Upper lobe of left lung (tissue), 6 donors: Measurements from ENCODE around the gene HLA-DRA. TPM values are rescaled to one million over a fixed set of nuclear protein-coding genes. Genes with fewer than 3 reads are reported as not detected.

ENCODE experiments used
- ATAC-seq, 2 donors: fragments of 200-7000 bp; cut with Tn5 transposase; one replicate each; pipeline ENCODE4 v1.9.1; 2022; ENCODE audit warnings: mild to moderate bottlenecking in 2 of 2, moderate library complexity in 2 of 2; ENCODE audit not compliant: low FRiP score in 2 of 2
- DNase-seq, 2 donors: peaks; one replicate each; pipeline ENCODE4 v3.0.0-alpha.2; 2019 to 2020
- H3K27ac ChIP-seq, 4 donors: fragments of 200-600 bp; sonication (generic); one replicate each; pipeline ENCODE4 v1.5.1; 2016 to 2019
- H3K27me3 ChIP-seq, 4 donors: fragments of 200-600 bp; sonication (generic); one replicate each; pipeline ENCODE4 v1.5.1; 2017 to 2019
- H3K36me3 ChIP-seq, 4 donors: fragments of 200-600 bp; sonication (generic); one replicate each; pipeline ENCODE4 v1.5.1; 2016 to 2019
- H3K4me1 ChIP-seq, 4 donors: fragments of 200-600 bp; sonication (generic); one replicate each; pipeline ENCODE4 v1.5.1; 2018 to 2019
- H3K4me3 ChIP-seq, 4 donors: fragments of 200-600 bp; sonication (generic); one replicate each; pipeline ENCODE4 v1.5.1; 2017 to 2019; ENCODE audit warnings: mild to moderate bottlenecking in 2 of 4, moderate library complexity in 1 of 4
- H3K9me3 ChIP-seq, 4 donors: fragments of 200-600 bp; sonication (generic); one replicate each; pipeline ENCODE4 v1.5.1; 2018 to 2019
- CTCF ChIP-seq, 6 experiments: fragments of 450-650 bp in 4 of 6; fragments of 200-600 bp in 2 of 6; sonication (generic) in 2 of 6; IDR thresholded peaks; one replicate each; pipeline ENCODE4 v1.5.1; 2016 to 2019; ENCODE audit warnings: antibody characterized with exemption in 6 of 6
- EP300 ChIP-seq, 4 donors: sonication (generic); formaldehyde crosslinking; IDR thresholded peaks; one replicate each; pipeline ENCODE4 v1.5.1; 2017; ENCODE audit warnings: antibody characterized with exemption in 4 of 4, control low read depth in 2 of 4
- POLR2A ChIP-seq, 4 donors: fragments of 450-650 bp; IDR thresholded peaks; one replicate each; pipeline ENCODE4 v1.5.1; 2016 to 2017; ENCODE audit warnings: antibody characterized with exemption in 4 of 4, mild to moderate bottlenecking in 2 of 4
- POLR2AphosphoS5 ChIP-seq, 2 donors: sonication (generic); formaldehyde crosslinking; IDR thresholded peaks; one replicate each; pipeline ENCODE4 v1.5.1; 2017; ENCODE audit warnings: antibody characterized with exemption in 2 of 2
- WGBS, 2 donors: methylation state at CpG; one replicate each; pipeline ENCODE4 v1.1.5; 2017 to 2018; 5-methylcytosine and 5-hydroxymethylcytosine counted together
- total RNA-seq, 6 donors: library from RNA; depleted of rRNA in 4 of 6; stranded (reverse); fragments of >200 nt in 4 of 6; gene quantifications; one replicate each; pipeline versions ENCODE4 v1.1.0 to v1.2.1, GENCODE V29; 2016 to 2021
- donor health status: DM: no; HTN: no; CAD: no; lungs with moderate emphysema.
- donor health status: DM: no; HTN: yes; CAD: no; lungs with severe emphysema.

The HLA-DRA gene
- total RNA-seq, 6 donors from 2014 or later: 202 to 2,231 (median 1,304) TPM

DNA sequence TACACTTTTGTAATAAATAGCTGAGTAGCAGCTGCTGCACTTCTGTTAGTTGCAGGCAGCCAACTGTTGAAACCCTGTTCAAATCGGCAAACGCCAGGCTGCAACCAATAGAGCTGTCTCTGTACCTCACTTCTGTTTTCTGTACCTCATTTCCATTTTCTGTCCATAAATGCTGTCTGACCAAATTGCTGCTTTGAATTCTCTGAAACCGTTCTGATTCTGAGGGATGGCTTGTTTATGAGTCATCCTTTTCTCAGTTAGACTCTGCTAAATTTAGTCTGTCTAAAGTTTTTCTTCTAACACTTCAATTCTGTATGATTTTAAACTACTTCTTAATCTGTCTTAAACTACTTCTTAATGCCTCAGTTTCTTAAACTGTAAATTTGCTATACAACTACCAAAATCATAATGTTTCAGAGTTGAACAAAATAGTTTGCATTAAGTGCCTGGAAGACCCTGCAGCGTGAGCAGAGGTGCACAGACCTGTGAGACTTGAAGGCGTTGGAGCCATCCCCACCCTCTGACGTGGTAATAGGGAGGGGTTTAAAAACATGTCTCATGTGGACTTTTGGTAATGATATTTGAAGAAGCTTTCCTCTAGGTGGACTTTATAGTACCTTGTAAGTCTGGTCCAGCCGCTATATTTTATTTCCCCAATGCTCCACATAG lies 42.3 kb upstream of the HLA-DRA start:
- Histone ChIP-seq H3K9me3 (no peaks in the 10 kb centered on the region), H3K36me3 (no peaks in the 10 kb centered on the region), H3K27ac (no peak overlapping the region), H3K4me1 (no peaks in the 10 kb centered on the region), H3K27me3 (no peaks in the 10 kb centered on the region), H3K4me3 (no peak overlapping the region)
- DNase-seq: no peak
- no peak for ATAC-seq
- WGBS, 2 donors: 72 to 77% methylated on average over 7 of the region's 7 CpGs
- TF ChIP-seq POLR2AphosphoS5 (IDR thresholded peaks at IDR 0.05) (no peak), EP300 (IDR thresholded peaks at IDR 0.05) (no peak), POLR2A (IDR thresholded peaks at IDR 0.05) (no peak), CTCF (IDR thresholded peaks at IDR 0.05) (no peak)

GRCh38 chr6:32401284-32401963 lies 38.3 kb upstream of the HLA-DRA start:
- Histone ChIP-seq H3K4me3 (no peak overlapping the region), H3K9me3 (no peaks in the 10 kb centered on the region), H3K27me3 (peaks cover 0 to 2% (median 0%) of the 10 kb centered on the region in 4 donors), H3K27ac (no peak overlapping the region), H3K4me1 (no peaks in the 10 kb centered on the region), H3K36me3 (no peaks in the 10 kb centered on the region)
- no peak for DNase-seq
- ATAC-seq: no peak
- TF ChIP-seq POLR2A (IDR thresholded peaks at IDR 0.05) (no peak), CTCF (IDR thresholded peaks at IDR 0.05) (no peak), POLR2AphosphoS5 (IDR thresholded peaks at IDR 0.05) (no peak), EP300 (IDR thresholded peaks at IDR 0.05) (no peak)
- 29 to 37% methylated on average over 4 of the region's 4 CpGs for WGBS, 2 donors

GRCh38 chr6:32402812-32403211 lies 36.9 kb upstream of the HLA-DRA start:
- no peak overlapping the region for H3K4me3 ChIP-seq
- DNase-seq (no peak), ATAC-seq (no peak)
- H3K36me3 ChIP-seq: no peaks in the 10 kb centered on the region
- peaks cover 0 to 2% (median 0%) of the 10 kb centered on the region in 4 donors for H3K27me3 ChIP-seq
- H3K4me1 ChIP-seq: no peaks in the 10 kb centered on the region
- no peak overlapping the region for H3K27ac ChIP-seq
- TF ChIP-seq CTCF (IDR thresholded peaks at IDR 0.05) (no peak), POLR2A (IDR thresholded peaks at IDR 0.05) (no peak), EP300 (IDR thresholded peaks at IDR 0.05) (no peak), POLR2AphosphoS5 (IDR thresholded peaks at IDR 0.05) (no peak)
- H3K9me3 ChIP-seq: no peaks in the 10 kb centered on the region
- WGBS, 2 donors: 46 to 82% methylated on average over 1 to 8 of the region's 8 CpGs

DNA sequence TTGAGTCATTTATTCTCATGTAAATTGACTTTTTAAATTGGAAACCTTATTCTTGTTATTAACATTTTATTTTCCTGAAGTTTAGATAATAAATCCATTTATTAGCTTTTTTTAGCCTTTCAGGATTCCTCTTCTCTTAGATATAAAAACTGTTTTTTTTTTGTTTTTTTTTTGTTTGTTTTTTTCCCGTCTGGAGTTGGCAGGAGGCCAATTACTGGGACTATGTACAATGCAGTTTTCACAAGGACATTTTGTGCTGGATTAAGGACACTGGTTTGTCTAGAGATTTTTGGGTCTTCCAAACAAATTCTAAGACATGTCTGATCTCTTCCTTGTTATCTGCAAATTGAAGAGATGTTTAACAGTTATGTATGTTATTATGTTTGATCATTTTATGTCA lies 34.0 kb upstream of the HLA-DRA start:
- H3K36me3 ChIP-seq: no peaks in the 10 kb centered on the region
- H3K4me1 ChIP-seq: no peaks in the 10 kb centered on the region
- H3K4me3 ChIP-seq: no peak overlapping the region
- 23 to 25% methylated on average over 1 of the region's 1 CpG for WGBS, 2 donors
- TF ChIP-seq CTCF (IDR thresholded peaks at IDR 0.05) (no peak), EP300 (IDR thresholded peaks at IDR 0.05) (no peak), POLR2A (IDR thresholded peaks at IDR 0.05) (no peak), POLR2AphosphoS5 (IDR thresholded peaks at IDR 0.05) (no peak)
- DNase-seq: no peak
- H3K27ac ChIP-seq: no peak overlapping the region
- no peaks in the 10 kb centered on the region for H3K9me3 ChIP-seq
- ATAC-seq: no peak
- peaks cover 0 to 2% (median 0%) of the 10 kb centered on the region in 4 donors for H3K27me3 ChIP-seq
